HG03108 (cell line): ENCODE data around the gene MPDU1.
"Not testable (repeated sequence)": the region's sequence is repeated elsewhere in the genome, so short reads cannot be mapped to it uniquely, and the experiment has no call there.

Source experiments
- ATAC-seq: cut with Tn5 transposase; IDR thresholded peaks from one replicate; pipeline ENCODE4 v1.9.1; 2021; ENCODE audit warnings: moderate library complexity; ENCODE audit not compliant: unreplicated experiment

MPDU1 gene

GRCh38 chr17:7579834-7580603 is 3.6 kb upstream of the MPDU1 start:
- no peak for ATAC-seq

- no peak for ATAC-seq
These were observed 2.8 kb upstream of the MPDU1 start for GRCh38 chr17:7580604-7581575.

- no peak for ATAC-seq
These were observed 1.0 kb upstream of the MPDU1 start for GRCh38 chr17:7582396-7583252.

GRCh38 chr17:7586673-7587419 is 3.2 kb downstream of the MPDU1 start:
- ATAC-seq = no peak

GRCh38 chr17:7587420-7588151 is 3.9 kb downstream of the MPDU1 start:
- no peak for ATAC-seq

GRCh38 chr17:7588553-7589203 is 5.0 kb downstream of the MPDU1 start:
- no peak for ATAC-seq

- no peak for ATAC-seq
These were observed 5.7 kb downstream of the MPDU1 start for GRCh38 chr17:7589204-7589868.

GRCh38 chr17:7589891-7590691 is 6.4 kb downstream of the MPDU1 start, which contains the start of gene SOX15:
TSS of gene SOX15 (minus strand) at chr17:7590094. CDS start at chr17:7589676, 418 bp downstream.
- no peak for ATAC-seq

GRCh38 chr17:7590743-7591142 is 7.1 kb downstream of the MPDU1 start:
- no peak for ATAC-seq

GRCh38 chr17:7591596-7591995 is 7.9 kb downstream of the MPDU1 start:
- ATAC-seq = no peak

GRCh38 chr17:7592422-7593021 is 8.9 kb downstream of the MPDU1 start:
- ATAC-seq = no peak

- no peak for ATAC-seq
These were observed 9.6 kb downstream of the MPDU1 start for GRCh38 chr17:7593296-7593695.

GRCh38 chr17:7597561-7597960 is 13.9 kb downstream of the MPDU1 start:
- not testable (repeated sequence) for ATAC-seq

- no peak for ATAC-seq
These were observed 22.6 kb downstream of the MPDU1 start for GRCh38 chr17:7606280-7606679.

GRCh38 chr17:7610641-7611040 is 27.0 kb downstream of the MPDU1 start:
- no peak for ATAC-seq

GRCh38 chr17:7611635-7612293 is 28.1 kb downstream of the MPDU1 start:
- no peak for ATAC-seq

GRCh38 chr17:7612294-7612640 is 28.6 kb downstream of the MPDU1 start:
- no peak for ATAC-seq
